GM19438 (cell line): ENCODE measurements around the gene KIF16B.

Experiments used
- ATAC-seq: cut with Tn5 transposase; IDR thresholded peaks from one replicate; pipeline ENCODE4 v1.9.1; 2021; ENCODE audit warnings: low read depth; ENCODE audit not compliant: unreplicated experiment

The KIF16B gene

GRCh38 chr20:16485401-16485800, 87.8 kb downstream of the KIF16B start:
- ATAC-seq = no peak

- ATAC-seq = no peak
Measured at GRCh38 chr20:16483024-16483423, 90.2 kb downstream of the KIF16B start.

GRCh38 chr20:16481977-16482376, 91.3 kb downstream of the KIF16B start:
- no peak for ATAC-seq

- ATAC-seq = no peak
Measured at GRCh38 chr20:16479666-16480065, 93.6 kb downstream of the KIF16B start.

- ATAC-seq = no peak
Measured at GRCh38 chr20:16477632-16478031, 95.6 kb downstream of the KIF16B start.

- peak; percentile 66 for ATAC-seq
Measured at GRCh38 chr20:16476032-16476431, 97.2 kb downstream of the KIF16B start.

- no peak for ATAC-seq
Measured at GRCh38 chr20:16475225-16475624, 98.0 kb downstream of the KIF16B start.

- ATAC-seq = no peak
Measured at GRCh38 chr20:16474363-16474762, 98.9 kb downstream of the KIF16B start.

GRCh38 chr20:16472045-16472872, 101.0 kb downstream of the KIF16B start:
- ATAC-seq = no peak

- no peak for ATAC-seq
Measured at GRCh38 chr20:16469395-16469905, 103.8 kb downstream of the KIF16B start.

- no peak for ATAC-seq
Measured at GRCh38 chr20:16462711-16463110, 110.5 kb downstream of the KIF16B start.

- ATAC-seq = no peak
Measured at GRCh38 chr20:16459019-16459700, 114.1 kb downstream of the KIF16B start.

GRCh38 chr20:16457514-16457913, 115.7 kb downstream of the KIF16B start:
- ATAC-seq = no peak

- no peak for ATAC-seq
Measured at GRCh38 chr20:16455324-16455723, 117.9 kb downstream of the KIF16B start.

GRCh38 chr20:16451982-16452381, 121.3 kb downstream of the KIF16B start:
- no peak for ATAC-seq

- ATAC-seq = no peak
Measured at GRCh38 chr20:16451001-16451400, 122.2 kb downstream of the KIF16B start.

GRCh38 chr20:16446991-16447390, 126.3 kb downstream of the KIF16B start:
- no peak for ATAC-seq

- ATAC-seq = no peak
Measured at GRCh38 chr20:16446246-16446645, 127.0 kb downstream of the KIF16B start.

- ATAC-seq = no peak
Measured at GRCh38 chr20:16445482-16445881, 127.8 kb downstream of the KIF16B start.

GRCh38 chr20:16444057-16444777, 129.0 kb downstream of the KIF16B start:
- ATAC-seq = no peak

GRCh38 chr20:16441546-16442164, 131.6 kb downstream of the KIF16B start:
- no peak for ATAC-seq
